Measurements from ENCODE around the gene ZNF469. TPM values are rescaled to one million over a fixed set of nuclear protein-coding genes. Genes with fewer than 3 reads are reported as not detected.

The ZNF469 gene
- total RNA-seq, 4 donors from 2014 or later = 0.03 to 0.16 (median 0.07) TPM

- in situ Hi-C loops (cut with MboI; ENCODE audit: low sequenced_read_pairs in 4 of 4) = loop anchor here in 2 of 4 donors (25.0 kb wide), 1 partner anchor 234 kb away; no protein-coding TSS in a partner anchor
- H3K27ac ChIP-seq = no peak overlapping the region
- H3K4me3 ChIP-seq = no peak overlapping the region
- H3K9me3 ChIP-seq = no peaks in the 10 kb centered on the region
- DNase-seq (no peak), ATAC-seq (no peak)
- intact Hi-C loops (cut with DNase I; ENCODE audit: low total_unique reads) = no loop called here
- peaks cover 0 to 3% of the 10 kb centered on the region in 2 donors for H3K4me1 ChIP-seq
- no peaks in the 10 kb centered on the region for H3K36me3 ChIP-seq
- peaks cover 0 to 3% (median 0%) of the 10 kb centered on the region in 3 donors for H3K27me3 ChIP-seq
- TF ChIP-seq CTCF (IDR thresholded peaks at IDR 0.05 in 4 of 5, conservative IDR thresholded peaks at IDR 0.05 in 1 of 5) (no peak), POLR2A (IDR thresholded peaks at IDR 0.05) (no peak)
Measured at GRCh38 chr16:88421301-88421700, 38.5 kb downstream of the ZNF469 start.

- in situ Hi-C loops (cut with MboI; ENCODE audit: low sequenced_read_pairs in 4 of 4) = loop anchor here in 2 of 4 donors (25.0 kb wide), 1 partner anchor 235 kb away; no protein-coding TSS in a partner anchor
Measured at GRCh38 chr16:88421871-88422433, 39.2 kb downstream of the ZNF469 start.

GRCh38 chr16:88422733-88423447 is 40.1 kb downstream of the ZNF469 start:
- intact Hi-C loops (cut with DNase I; ENCODE audit: low total_unique reads) = no loop called here
- H3K4me1 ChIP-seq = peaks cover 0 to 3% of the 10 kb centered on the region in 2 donors
- peaks cover 0 to 3% (median 0%) of the 10 kb centered on the region in 3 donors for H3K27me3 ChIP-seq
- in situ Hi-C loops (cut with MboI; ENCODE audit: low sequenced_read_pairs in 4 of 4) = loop anchor here in 2 of 4 donors (25.0 kb wide), 1 partner anchor 236 kb away; no protein-coding TSS in a partner anchor
- ATAC-seq (no peak), DNase-seq (no peak)
- TF ChIP-seq POLR2A (IDR thresholded peaks at IDR 0.05) (no peak), CTCF (IDR thresholded peaks at IDR 0.05 in 4 of 5, conservative IDR thresholded peaks at IDR 0.05 in 1 of 5) (no peak)
- no peak overlapping the region for H3K27ac ChIP-seq
- H3K4me3 ChIP-seq = no peak overlapping the region
- H3K9me3 ChIP-seq = no peaks in the 10 kb centered on the region
- H3K36me3 ChIP-seq = no peaks in the 10 kb centered on the region

More at GRCh38 chr16:88421871-88422433, 39.2 kb downstream of the ZNF469 start:
- Histone ChIP-seq H3K4me3 (no peak overlapping the region), H3K4me1 (peaks cover 0 to 3% of the 10 kb centered on the region in 2 donors), H3K36me3 (no peaks in the 10 kb centered on the region), H3K9me3 (no peaks in the 10 kb centered on the region), H3K27ac (no peak overlapping the region), H3K27me3 (peaks cover 0 to 3% (median 0%) of the 10 kb centered on the region in 3 donors)
- TF ChIP-seq CTCF (IDR thresholded peaks at IDR 0.05 in 4 of 5, conservative IDR thresholded peaks at IDR 0.05 in 1 of 5) (no peak), POLR2A (IDR thresholded peaks at IDR 0.05) (no peak)
- ATAC-seq (no peak), DNase-seq (no peak)
- intact Hi-C loops (cut with DNase I; ENCODE audit: low total_unique reads) = no loop called here

GRCh38 chr16:88423448-88423850 is 40.7 kb downstream of the ZNF469 start:
- no peak for ATAC-seq
- in situ Hi-C loops (cut with MboI; ENCODE audit: low sequenced_read_pairs in 4 of 4) = loop anchor here in 2 of 4 donors (25.0 kb wide), 1 partner anchor 236 kb away; no protein-coding TSS in a partner anchor
- H3K36me3 ChIP-seq = no peaks in the 10 kb centered on the region
- intact Hi-C loops (cut with DNase I; ENCODE audit: low total_unique reads) = no loop called here
- H3K27ac ChIP-seq = no peak overlapping the region
- no peak overlapping the region for H3K4me3 ChIP-seq
- H3K27me3 ChIP-seq = peaks cover 0 to 3% (median 0%) of the 10 kb centered on the region in 3 donors
- no peak for DNase-seq
- H3K4me1 ChIP-seq = peaks cover 0 to 3% of the 10 kb centered on the region in 2 donors
- TF ChIP-seq POLR2A (IDR thresholded peaks at IDR 0.05) (no peak), CTCF (IDR thresholded peaks at IDR 0.05 in 4 of 5, conservative IDR thresholded peaks at IDR 0.05 in 1 of 5) (no peak)
- no peaks in the 10 kb centered on the region for H3K9me3 ChIP-seq
